Measurements from ENCODE around the gene FAM168A. TPM values are rescaled to one million over a fixed set of nuclear protein-coding genes. Genes with fewer than 3 reads are reported as not detected.

Gene FAM168A
- total RNA-seq, 2 experiments from 2014 or later = 10.1 to 23.7 TPM

DNA sequence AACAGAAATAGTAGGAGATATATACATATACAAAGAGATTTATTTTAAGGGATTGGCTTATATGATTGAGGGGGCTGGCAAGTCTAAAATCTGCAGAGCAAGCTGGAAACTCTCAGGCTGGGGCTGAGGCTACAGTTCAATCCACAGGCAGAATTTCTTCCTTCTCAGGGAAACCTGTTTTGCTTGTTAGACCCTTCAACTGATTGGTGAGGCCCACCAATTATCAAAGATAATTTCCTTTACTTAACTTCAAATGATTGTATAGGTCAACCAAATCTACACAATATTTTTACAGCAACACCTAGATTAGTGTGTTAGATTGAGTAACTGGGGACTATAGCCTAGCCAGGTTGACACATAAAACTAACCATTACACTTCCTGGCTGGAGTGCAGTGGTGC lies 43.8 kb upstream of the FAM168A start:
- no peak overlapping the region for H3K4me2 ChIP-seq (ENCODE audit: low read length)
- ChIA-PET POLR2A (interaction anchor here (0.5 kb wide), 1 partner anchor 16 kb away, joined by 4 read pairs; no protein-coding TSS in a partner anchor), CTCF (ENCODE audit: unreplicated experiment) (no interaction called here)
- H3K27ac ChIP-seq (ENCODE audit: low read depth, low read length, poor library complexity, severe bottlenecking) = no peak overlapping the region
- no peak overlapping the region for H2AFZ ChIP-seq (ENCODE audit: low read length)
- H4K20me1 ChIP-seq (ENCODE audit: insufficient read depth, low read length) = no peaks in the 10 kb centered on the region
- no peaks in the 10 kb centered on the region for H3K9me3 ChIP-seq (ENCODE audit: low read length)
- TF ChIP-seq, protein P1, sequence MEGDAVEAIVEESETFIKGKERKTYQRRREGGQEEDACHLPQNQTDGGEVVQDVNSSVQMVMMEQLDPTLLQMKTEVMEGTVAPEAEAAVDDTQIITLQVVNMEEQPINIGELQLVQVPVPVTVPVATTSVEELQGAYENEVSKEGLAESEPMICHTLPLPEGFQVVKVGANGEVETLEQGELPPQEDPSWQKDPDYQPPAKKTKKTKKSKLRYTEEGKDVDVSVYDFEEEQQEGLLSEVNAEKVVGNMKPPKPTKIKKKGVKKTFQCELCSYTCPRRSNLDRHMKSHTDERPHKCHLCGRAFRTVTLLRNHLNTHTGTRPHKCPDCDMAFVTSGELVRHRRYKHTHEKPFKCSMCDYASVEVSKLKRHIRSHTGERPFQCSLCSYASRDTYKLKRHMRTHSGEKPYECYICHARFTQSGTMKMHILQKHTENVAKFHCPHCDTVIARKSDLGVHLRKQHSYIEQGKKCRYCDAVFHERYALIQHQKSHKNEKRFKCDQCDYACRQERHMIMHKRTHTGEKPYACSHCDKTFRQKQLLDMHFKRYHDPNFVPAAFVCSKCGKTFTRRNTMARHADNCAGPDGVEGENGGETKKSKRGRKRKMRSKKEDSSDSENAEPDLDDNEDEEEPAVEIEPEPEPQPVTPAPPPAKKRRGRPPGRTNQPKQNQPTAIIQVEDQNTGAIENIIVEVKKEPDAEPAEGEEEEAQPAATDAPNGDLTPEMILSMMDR (conservative IDR thresholded peaks at IDR 0.05; ENCODE audit: low read length) = no peak
- TF ChIP-seq EZH2phosphoT487 (IDR thresholded peaks at IDR 0.05; ENCODE audit: borderline replicate concordance, low read depth, low read length) = no peak
- intact Hi-C loops (cut with micrococcal nuclease; ENCODE audit: unreplicated experiment) = no loop called here
- H3K36me3 ChIP-seq (ENCODE audit: insufficient read depth, low read length) = no peaks in the 10 kb centered on the region
- no peaks in the 10 kb centered on the region for H3K4me1 ChIP-seq (ENCODE audit: insufficient read depth, low read length, poor library complexity, severe bottlenecking)
- no peaks in the 10 kb centered on the region for H3K9me2 ChIP-seq (ENCODE audit: insufficient read depth, low read length)
- H3K4me3 ChIP-seq (ENCODE audit: low read depth, low read length, poor library complexity, severe bottlenecking) = no peak overlapping the region
- no TSS peak for BruUV-seq (replicated peaks)
- DNase-seq (ENCODE audit: low spot score) = no peak
- H3K79me2 ChIP-seq (ENCODE audit: insufficient read depth, low read depth, low read length) = no peaks in the 10 kb centered on the region

DNA sequence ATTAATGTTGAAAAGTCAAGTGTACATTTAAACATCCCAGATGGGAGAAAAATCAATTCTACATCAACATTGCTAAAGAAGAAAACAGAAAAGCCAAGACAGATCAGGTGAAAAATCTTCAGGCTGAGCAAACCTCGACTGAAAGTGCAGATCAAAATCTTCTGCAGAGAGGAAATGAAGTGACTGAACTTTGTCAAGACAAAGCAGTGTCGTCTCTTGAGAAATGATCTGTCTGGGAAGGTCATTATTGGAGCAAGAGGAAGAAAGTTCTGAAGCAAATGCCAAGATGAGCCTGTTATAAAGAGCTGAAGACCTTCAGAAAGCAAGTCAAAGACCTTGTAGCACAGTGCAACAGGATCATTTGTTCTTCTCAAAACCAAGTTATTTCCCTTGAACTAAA lies 42.7 kb upstream of the FAM168A start:
- TF ChIP-seq, protein P1 (conservative IDR thresholded peaks at IDR 0.05; ENCODE audit: low read length) = no peak
- no peak for TF ChIP-seq EZH2phosphoT487 (IDR thresholded peaks at IDR 0.05; ENCODE audit: borderline replicate concordance, low read depth, low read length)
- Histone ChIP-seq H3K9me3 (ENCODE audit: low read length) (no peaks in the 10 kb centered on the region), H3K4me2 (ENCODE audit: low read length) (no peak overlapping the region), H3K4me3 (ENCODE audit: low read depth, low read length, poor library complexity, severe bottlenecking) (no peak overlapping the region), H3K27ac (ENCODE audit: low read depth, low read length, poor library complexity, severe bottlenecking) (no peak overlapping the region), H3K79me2 (ENCODE audit: insufficient read depth, low read depth, low read length) (no peaks in the 10 kb centered on the region), H3K4me1 (ENCODE audit: insufficient read depth, low read length, poor library complexity, severe bottlenecking) (no peaks in the 10 kb centered on the region), H3K36me3 (ENCODE audit: insufficient read depth, low read length) (no peaks in the 10 kb centered on the region), H3K9me2 (ENCODE audit: insufficient read depth, low read length) (no peaks in the 10 kb centered on the region), H4K20me1 (ENCODE audit: insufficient read depth, low read length) (no peaks in the 10 kb centered on the region), H2AFZ (ENCODE audit: low read length) (no peak overlapping the region)
- no peak for DNase-seq (ENCODE audit: low spot score)
- BruUV-seq (replicated peaks) = no TSS peak
- ChIA-PET CTCF (ENCODE audit: unreplicated experiment) (no interaction called here), POLR2A (no interaction called here)
- intact Hi-C loops (cut with micrococcal nuclease; ENCODE audit: unreplicated experiment) = no loop called here

DNA sequence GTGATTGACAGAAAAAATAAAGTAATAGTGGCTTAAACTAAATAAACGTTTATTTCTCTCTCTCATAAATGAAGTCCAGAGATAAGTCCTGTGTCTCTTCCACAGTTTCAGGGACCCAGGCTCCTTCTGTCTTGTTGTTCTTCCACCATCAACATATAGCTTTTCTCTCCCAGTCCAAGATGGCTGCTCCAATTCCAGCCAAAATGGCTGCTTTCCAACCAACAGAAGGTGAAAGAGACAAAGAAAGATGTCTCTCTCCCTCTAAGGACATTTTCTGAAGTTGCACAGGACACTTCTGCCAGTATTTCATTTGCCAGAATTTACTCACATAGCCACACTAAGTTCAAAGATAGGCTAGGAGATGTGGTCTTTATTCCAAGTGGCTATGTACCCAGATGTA lies 39.1 kb upstream of the FAM168A start:
- Histone ChIP-seq H3K36me3 (ENCODE audit: insufficient read depth, low read length) (no peaks in the 10 kb centered on the region), H4K20me1 (ENCODE audit: insufficient read depth, low read length) (no peaks in the 10 kb centered on the region), H3K4me2 (ENCODE audit: low read length) (no peak overlapping the region), H3K4me1 (ENCODE audit: insufficient read depth, low read length, poor library complexity, severe bottlenecking) (no peaks in the 10 kb centered on the region), H3K4me3 (ENCODE audit: low read depth, low read length, poor library complexity, severe bottlenecking) (no peak overlapping the region), H3K9me2 (ENCODE audit: insufficient read depth, low read length) (no peaks in the 10 kb centered on the region), H2AFZ (ENCODE audit: low read length) (no peak overlapping the region), H3K79me2 (ENCODE audit: insufficient read depth, low read depth, low read length) (no peaks in the 10 kb centered on the region), H3K27ac (ENCODE audit: low read depth, low read length, poor library complexity, severe bottlenecking) (no peak overlapping the region), H3K9me3 (ENCODE audit: low read length) (no peaks in the 10 kb centered on the region)
- TF ChIP-seq, protein P1 (conservative IDR thresholded peaks at IDR 0.05; ENCODE audit: low read length) = no peak
- TF ChIP-seq EZH2phosphoT487 (IDR thresholded peaks at IDR 0.05; ENCODE audit: borderline replicate concordance, low read depth, low read length) = no peak
- POLR2A ChIA-PET = interaction anchor here (1.0 kb wide), 1 partner anchor 222 kb away, joined by 3 read pairs; no protein-coding TSS in a partner anchor
- DNase-seq (ENCODE audit: low spot score) = no peak
- intact Hi-C loops (cut with micrococcal nuclease; ENCODE audit: unreplicated experiment) = no loop called here
- BruUV-seq (replicated peaks) = no TSS peak
- CTCF ChIA-PET (ENCODE audit: unreplicated experiment) = no interaction called here
